Measurements from ENCODE around the gene AAR2. TPM values are rescaled to one million over a fixed set of nuclear protein-coding genes. Genes with fewer than 3 reads are reported as not detected.

Gene AAR2
- total RNA-seq, 1 donor from 2014 or later = 51.4 TPM

DNA sequence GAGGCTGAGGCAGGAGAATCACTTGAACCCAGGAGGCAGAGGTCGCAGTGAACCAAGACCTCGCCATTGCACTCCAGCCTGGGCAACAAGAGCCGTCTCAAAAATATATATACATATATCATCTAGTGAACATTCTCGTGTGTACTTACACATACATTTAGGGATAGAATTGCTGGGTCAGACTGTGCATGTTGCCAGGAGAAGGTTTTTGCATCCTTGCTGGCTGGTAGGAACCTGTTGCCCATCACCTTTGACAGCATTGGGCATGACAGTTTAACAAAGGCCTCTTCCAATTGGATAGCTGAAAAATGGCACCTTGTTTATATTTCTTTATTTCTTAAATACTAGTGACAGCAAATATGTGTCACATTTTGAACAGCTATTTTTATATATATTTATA is 5.4 kb downstream of the AAR2 start:
- no peaks in the 10 kb centered on the region for H3K27me3 ChIP-seq
- DNase-seq (ENCODE audit: low spot score in 2 of 2) = no peak
- intact Hi-C loops (cut with DNase I) = no loop called here
- peaks cover 45 to 60% of the 10 kb centered on the region in 2 donors for H3K36me3 ChIP-seq
- H3K9me3 ChIP-seq = no peaks in the 10 kb centered on the region
- TF ChIP-seq, protein P1, sequence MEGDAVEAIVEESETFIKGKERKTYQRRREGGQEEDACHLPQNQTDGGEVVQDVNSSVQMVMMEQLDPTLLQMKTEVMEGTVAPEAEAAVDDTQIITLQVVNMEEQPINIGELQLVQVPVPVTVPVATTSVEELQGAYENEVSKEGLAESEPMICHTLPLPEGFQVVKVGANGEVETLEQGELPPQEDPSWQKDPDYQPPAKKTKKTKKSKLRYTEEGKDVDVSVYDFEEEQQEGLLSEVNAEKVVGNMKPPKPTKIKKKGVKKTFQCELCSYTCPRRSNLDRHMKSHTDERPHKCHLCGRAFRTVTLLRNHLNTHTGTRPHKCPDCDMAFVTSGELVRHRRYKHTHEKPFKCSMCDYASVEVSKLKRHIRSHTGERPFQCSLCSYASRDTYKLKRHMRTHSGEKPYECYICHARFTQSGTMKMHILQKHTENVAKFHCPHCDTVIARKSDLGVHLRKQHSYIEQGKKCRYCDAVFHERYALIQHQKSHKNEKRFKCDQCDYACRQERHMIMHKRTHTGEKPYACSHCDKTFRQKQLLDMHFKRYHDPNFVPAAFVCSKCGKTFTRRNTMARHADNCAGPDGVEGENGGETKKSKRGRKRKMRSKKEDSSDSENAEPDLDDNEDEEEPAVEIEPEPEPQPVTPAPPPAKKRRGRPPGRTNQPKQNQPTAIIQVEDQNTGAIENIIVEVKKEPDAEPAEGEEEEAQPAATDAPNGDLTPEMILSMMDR (IDR thresholded peaks at IDR 0.05) = no peak
- peaks cover 0 to 13% of the 10 kb centered on the region in 2 donors for H3K4me1 ChIP-seq
- H3K4me3 ChIP-seq = no peak overlapping the region
- H3K27ac ChIP-seq = no peak overlapping the region

DNA sequence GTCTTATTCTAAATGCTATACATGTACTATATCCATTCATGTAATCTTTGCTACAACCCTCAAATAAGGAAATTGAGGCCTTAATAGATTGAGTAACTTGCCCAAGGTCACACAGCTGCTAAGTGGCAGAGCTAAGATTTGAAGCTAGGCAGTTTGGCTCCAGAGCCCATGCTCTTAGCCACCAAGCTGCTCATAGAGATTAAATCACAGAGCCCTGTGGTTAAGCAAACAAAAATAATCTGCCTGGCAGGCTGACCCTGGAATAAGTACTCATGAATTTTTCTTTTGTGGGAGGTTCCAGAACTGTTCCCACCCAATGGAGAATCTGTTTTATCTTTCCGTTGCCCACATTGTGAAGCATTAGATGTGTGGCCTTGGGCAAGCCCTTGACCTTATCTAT is 7.4 kb downstream of the AAR2 start:
- intact Hi-C loops (cut with DNase I) = no loop called here
- TF ChIP-seq, protein P1 (IDR thresholded peaks at IDR 0.05) = no peak
- H3K9me3 ChIP-seq = no peaks in the 10 kb centered on the region
- no peak for DNase-seq (ENCODE audit: low spot score in 2 of 2)
- no peaks in the 10 kb centered on the region for H3K27me3 ChIP-seq
- no peak overlapping the region for H3K4me3 ChIP-seq
- H3K36me3 ChIP-seq = peaks cover 63 to 81% of the 10 kb centered on the region in 2 donors
- H3K27ac ChIP-seq = no peak overlapping the region
- no peaks in the 10 kb centered on the region for H3K4me1 ChIP-seq

DNA sequence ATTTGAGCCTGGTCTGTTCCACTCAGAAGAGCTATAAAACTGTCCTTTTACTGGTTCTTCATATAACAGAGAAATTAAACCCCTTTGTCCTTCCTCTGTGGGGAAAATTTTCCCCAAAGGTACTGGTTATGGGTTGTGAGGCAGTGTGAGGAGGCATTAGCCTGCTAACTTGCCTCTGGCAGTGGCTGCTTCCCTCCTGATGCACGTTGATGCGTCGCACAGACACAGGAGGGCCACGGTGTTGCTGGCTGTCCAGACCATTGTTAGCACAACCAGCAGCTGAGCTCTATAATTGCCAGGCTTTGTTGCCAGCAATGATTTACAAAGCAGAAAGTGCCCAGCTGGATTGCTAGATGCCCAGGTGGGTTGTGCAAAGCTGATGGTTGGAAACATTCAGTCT is 10.1 kb downstream of the AAR2 start:
- Histone ChIP-seq H3K9me3 (no peaks in the 10 kb centered on the region), H3K27ac (no peak overlapping the region), H3K36me3 (peaks cover 48 to 84% of the 10 kb centered on the region in 2 donors), H3K4me3 (no peak overlapping the region), H3K4me1 (no peaks in the 10 kb centered on the region), H3K27me3 (no peaks in the 10 kb centered on the region)
- DNase-seq (ENCODE audit: low spot score in 2 of 2) = no peak
- TF ChIP-seq, protein P1 (IDR thresholded peaks at IDR 0.05) = no peak
- intact Hi-C loops (cut with DNase I) = no loop called here

DNA sequence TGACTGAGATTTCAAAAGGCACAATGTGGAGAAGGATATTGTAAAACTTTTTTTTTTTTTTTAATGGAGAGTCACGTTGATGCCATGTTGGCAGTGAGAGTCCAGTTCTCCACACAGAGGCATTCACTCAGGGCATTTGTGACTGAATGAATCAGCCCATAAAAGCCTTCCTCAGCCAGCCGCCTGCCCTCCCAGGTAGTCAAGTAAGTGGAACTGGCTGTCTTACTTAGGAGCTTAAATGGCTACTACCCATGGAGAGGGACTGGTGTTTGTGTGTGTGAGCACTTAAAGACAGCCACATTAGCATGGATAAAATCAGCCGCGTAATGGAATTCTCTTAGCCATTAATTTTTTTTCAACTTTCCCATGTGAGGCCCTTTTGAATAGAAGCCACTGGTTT is 12.6 kb downstream of the AAR2 start:
- Histone ChIP-seq H3K4me1 (no peaks in the 10 kb centered on the region), H3K27ac (no peak overlapping the region), H3K4me3 (no peak overlapping the region), H3K9me3 (no peaks in the 10 kb centered on the region), H3K36me3 (peaks cover 52 to 82% of the 10 kb centered on the region in 2 donors), H3K27me3 (no peaks in the 10 kb centered on the region)
- TF ChIP-seq, protein P1 (IDR thresholded peaks at IDR 0.05) = no peak
- intact Hi-C loops (cut with DNase I) = no loop called here
- DNase-seq (ENCODE audit: low spot score in 2 of 2) = no peak

DNA sequence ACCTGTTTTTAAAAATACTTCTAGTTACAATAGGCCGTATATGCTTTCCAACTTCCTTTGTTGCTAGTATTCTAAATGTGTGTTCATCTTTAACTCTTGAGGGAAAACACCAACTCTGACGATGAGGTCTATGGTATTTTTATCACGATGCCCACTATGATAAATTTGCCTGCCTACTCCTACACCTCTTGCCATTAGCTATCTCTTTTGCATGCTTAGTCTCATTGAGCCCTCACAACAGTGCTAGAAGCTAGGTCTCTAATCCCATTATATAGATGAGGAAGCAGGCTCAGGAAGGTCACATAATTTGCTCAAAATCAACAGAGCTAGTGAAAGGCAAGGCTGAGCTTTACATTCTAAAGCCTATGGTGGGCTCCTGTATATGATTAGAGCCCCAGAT is 13.2 kb downstream of the AAR2 start:
- H3K36me3 ChIP-seq = peaks cover 52 to 76% of the 10 kb centered on the region in 2 donors
- no peak for DNase-seq (ENCODE audit: low spot score in 2 of 2)
- no peaks in the 10 kb centered on the region for H3K27me3 ChIP-seq
- no peak overlapping the region for H3K27ac ChIP-seq
- H3K4me3 ChIP-seq = no peak overlapping the region
- no peaks in the 10 kb centered on the region for H3K9me3 ChIP-seq
- intact Hi-C loops (cut with DNase I) = no loop called here
- TF ChIP-seq, protein P1 (IDR thresholded peaks at IDR 0.05) = no peak
- H3K4me1 ChIP-seq = no peaks in the 10 kb centered on the region

DNA sequence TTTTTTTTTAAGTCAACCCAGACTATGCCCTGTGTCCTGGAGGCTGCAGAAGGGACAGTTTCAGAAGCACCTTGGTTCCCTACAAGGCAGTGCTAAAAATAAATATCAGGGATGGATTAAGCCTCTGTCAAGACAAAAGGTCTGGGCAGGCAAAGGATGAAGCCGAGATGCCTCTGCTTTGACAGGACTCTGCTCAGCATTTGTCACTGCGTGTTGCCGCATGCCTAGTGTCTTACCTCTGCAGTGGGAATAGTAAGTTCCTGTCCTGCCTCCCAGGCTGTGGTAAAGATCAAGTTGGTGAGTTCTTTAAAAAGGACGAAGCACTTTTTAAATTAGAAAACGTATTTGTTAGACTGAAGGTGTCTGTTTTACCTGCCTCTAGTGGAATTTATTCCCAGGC is 15.1 kb downstream of the AAR2 start:
- no peak overlapping the region for H3K4me3 ChIP-seq
- no peaks in the 10 kb centered on the region for H3K27me3 ChIP-seq
- H3K36me3 ChIP-seq = peaks cover 48 to 72% of the 10 kb centered on the region in 2 donors
- no peaks in the 10 kb centered on the region for H3K4me1 ChIP-seq
- no peaks in the 10 kb centered on the region for H3K9me3 ChIP-seq
- DNase-seq (ENCODE audit: low spot score in 2 of 2) = no peak
- TF ChIP-seq, protein P1 (IDR thresholded peaks at IDR 0.05) = no peak
- intact Hi-C loops (cut with DNase I) = no loop called here
- no peak overlapping the region for H3K27ac ChIP-seq

Data from ascending aorta (tissue), 2 donors.